PC-9 (cell line): ENCODE results near the gene JSRP1. TPM values are rescaled to one million over a fixed set of nuclear protein-coding genes. Genes with fewer than 3 reads are reported as not detected.

Experiments used
- BruUV-seq: library from RNA; stranded (reverse); fragments of 400-500 nt; replicated peaks from 2 replicates; lab custom pipeline; 2021; lab: Mats Ljungman, UMichigan
- CTCF ChIA-PET: fragments of 300-600 bp; sonication (Branson Sonifier 250); formaldehyde crosslinking; loops from one replicate; lab custom pipeline; 2022; ENCODE audit warnings: antibody characterized with exemption; lab: Charles Lee
- POLR2A ChIA-PET: fragments of 300-600 bp; sonication (Branson Sonifier 250); formaldehyde crosslinking; loops from one replicate; lab custom pipeline; 2022; ENCODE audit warnings: antibody characterized with exemption; ENCODE audit not compliant: unreplicated experiment; lab: Charles Lee
- DNase-seq, 2 experiments: peaks; one replicate each; pipeline versions ENCODE4 v3.0.0 to v3.0.0-alpha.2; 2015 to 2022; ENCODE audit warnings: mixed read lengths in 1 of 2
- H2AFZ ChIP-seq: fragments of 200-600 bp; sonication (generic); 2 replicates; pipeline ENCODE4 v1.8.1; 2017; ENCODE audit warnings: antibody characterized with exemption
- H3F3A ChIP-seq: fragments of 200-600 bp; sonication (generic); 2 replicates; pipeline ENCODE4 v1.8.1; 2017; ENCODE audit warnings: antibody characterized with exemption, mild to moderate bottlenecking, low read depth; ENCODE audit not compliant: insufficient read depth
- H3K27ac ChIP-seq: fragments of 200-600 bp; sonication (generic); 2 replicates; pipeline ENCODE4 v1.6.1; 2016; ENCODE audit warnings: mixed run types
- H3K27me3 ChIP-seq: fragments of 200-600 bp; sonication (generic); 2 replicates; pipeline ENCODE4 v1.6.1; 2016; ENCODE audit warnings: low read depth, mixed run types; ENCODE audit not compliant: insufficient read depth
- H3K36me3 ChIP-seq: fragments of 200-600 bp; sonication (generic); 2 replicates; pipeline ENCODE4 v1.6.1; 2016; ENCODE audit warnings: low read depth, mixed run types
- H3K4me1 ChIP-seq: fragments of 200-600 bp; sonication (generic); replicated peaks from 2 replicates; pipeline ENCODE4 v1.6.1; 2016; ENCODE audit warnings: mixed run types; ENCODE audit not compliant: insufficient read depth
- H3K4me2 ChIP-seq: fragments of 200-600 bp; sonication (generic); 2 replicates; pipeline ENCODE4 v1.6.1; 2017; ENCODE audit warnings: mixed run types
- H3K4me3 ChIP-seq: fragments of 200-600 bp; sonication (generic); 2 replicates; pipeline ENCODE4 v1.6.1; 2016; ENCODE audit warnings: mixed run types
- H3K79me2 ChIP-seq: fragments of 200-600 bp; sonication (generic); 2 replicates; pipeline ENCODE4 v1.6.1; 2017; ENCODE audit warnings: low read depth, mixed run types
- H3K9me2 ChIP-seq: fragments of 200-600 bp; sonication (generic); 2 replicates; pipeline ENCODE4 v1.8.1; 2017; ENCODE audit warnings: mild to moderate bottlenecking; ENCODE audit not compliant: insufficient read depth
- H3K9me3 ChIP-seq: fragments of 200-600 bp; sonication (generic); 2 replicates; pipeline ENCODE4 v1.8.1; 2016; ENCODE audit warnings: low read depth; ENCODE audit not compliant: insufficient read depth
- H4K20me1 ChIP-seq: fragments of 200-600 bp; sonication (generic); 2 replicates; pipeline ENCODE4 v1.8.1; 2017; ENCODE audit not compliant: insufficient read depth
- EZH2 ChIP-seq: fragments of 200-600 bp; sonication (generic); IDR thresholded peaks from 2 replicates; pipeline ENCODE4 v1.8.0; 2017; ENCODE audit warnings: antibody characterized with exemption, low read depth
- intact Hi-C: fragments of 100-400 bp; cut with micrococcal nuclease; formaldehyde crosslinking; loops from one replicate; pipeline ENCODE4 v1.10.0; 2022; ENCODE audit not compliant: unreplicated experiment
- total RNA-seq: library from RNA; stranded (reverse); gene quantifications from 2 replicates; pipeline ENCODE4 v1.2.3, GENCODE V29; 2021
- TF ChIP-seq, protein P1 (sequence below): fragments of 200-600 bp; sonication (generic); conservative IDR thresholded peaks from 2 replicates; pipeline ENCODE4 v1.6.1; 2017; ENCODE audit warnings: mixed run types, antibody characterized with exemption, mild to moderate bottlenecking, moderate library complexity

Gene JSRP1
- total RNA-seq, 1 experiment from 2014 or later = 1.1 TPM

DNA sequence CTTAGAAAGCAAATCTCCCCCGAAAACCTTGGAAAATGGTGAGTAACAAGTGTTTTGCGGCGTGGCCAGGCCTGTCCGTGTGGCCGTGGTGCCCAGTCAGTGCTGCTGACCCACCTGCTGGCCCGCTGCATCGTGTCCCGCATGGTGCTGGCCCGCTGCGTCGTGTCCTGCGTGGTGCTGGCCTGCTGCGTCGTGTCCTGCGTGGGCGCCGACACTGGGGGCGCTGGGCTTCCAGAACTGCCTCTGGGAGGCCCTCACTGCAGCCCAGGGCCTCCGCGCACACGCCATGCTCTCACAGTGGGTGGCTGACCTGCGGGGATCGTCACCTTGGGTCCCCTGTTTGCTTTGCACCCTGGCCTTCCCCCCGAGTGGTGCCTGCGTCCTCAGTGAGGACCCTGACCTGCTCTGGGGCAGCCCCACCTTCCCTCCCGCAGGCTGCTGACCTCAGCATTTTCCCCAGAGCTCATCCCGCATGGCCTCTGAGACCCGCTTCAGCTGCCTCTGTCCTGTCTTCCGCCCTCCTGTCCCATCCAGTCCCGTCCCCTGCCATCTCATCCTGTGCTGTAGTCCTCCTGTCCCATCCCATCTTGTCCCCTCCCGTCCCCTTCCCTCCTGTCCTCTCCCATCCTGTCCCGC, 30.7 kb downstream of the JSRP1 start:
- no peaks in the 10 kb centered on the region for H3K9me2 ChIP-seq
- no peaks in the 10 kb centered on the region for H3K9me3 ChIP-seq
- CTCF ChIA-PET = no interaction called here
- no peaks in the 10 kb centered on the region for H3K4me1 ChIP-seq
- POLR2A ChIA-PET = no interaction called here
- H3K36me3 ChIP-seq = no peaks in the 10 kb centered on the region
- TF ChIP-seq, protein P1, sequence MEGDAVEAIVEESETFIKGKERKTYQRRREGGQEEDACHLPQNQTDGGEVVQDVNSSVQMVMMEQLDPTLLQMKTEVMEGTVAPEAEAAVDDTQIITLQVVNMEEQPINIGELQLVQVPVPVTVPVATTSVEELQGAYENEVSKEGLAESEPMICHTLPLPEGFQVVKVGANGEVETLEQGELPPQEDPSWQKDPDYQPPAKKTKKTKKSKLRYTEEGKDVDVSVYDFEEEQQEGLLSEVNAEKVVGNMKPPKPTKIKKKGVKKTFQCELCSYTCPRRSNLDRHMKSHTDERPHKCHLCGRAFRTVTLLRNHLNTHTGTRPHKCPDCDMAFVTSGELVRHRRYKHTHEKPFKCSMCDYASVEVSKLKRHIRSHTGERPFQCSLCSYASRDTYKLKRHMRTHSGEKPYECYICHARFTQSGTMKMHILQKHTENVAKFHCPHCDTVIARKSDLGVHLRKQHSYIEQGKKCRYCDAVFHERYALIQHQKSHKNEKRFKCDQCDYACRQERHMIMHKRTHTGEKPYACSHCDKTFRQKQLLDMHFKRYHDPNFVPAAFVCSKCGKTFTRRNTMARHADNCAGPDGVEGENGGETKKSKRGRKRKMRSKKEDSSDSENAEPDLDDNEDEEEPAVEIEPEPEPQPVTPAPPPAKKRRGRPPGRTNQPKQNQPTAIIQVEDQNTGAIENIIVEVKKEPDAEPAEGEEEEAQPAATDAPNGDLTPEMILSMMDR = no peak
- no peak for TF ChIP-seq EZH2
- H4K20me1 ChIP-seq = no peaks in the 10 kb centered on the region
- H3K27me3 ChIP-seq = no peaks in the 10 kb centered on the region
- intact Hi-C loops = no loop called here
- no peak overlapping the region for H3K4me2 ChIP-seq
- no peak for DNase-seq
- H3K4me3 ChIP-seq = no peak overlapping the region
- BruUV-seq = no TSS peak
- no peaks in the 10 kb centered on the region for H3F3A ChIP-seq
- no peak overlapping the region for H3K27ac ChIP-seq
- no peaks in the 10 kb centered on the region for H3K79me2 ChIP-seq
- H2AFZ ChIP-seq = no peak overlapping the region

DNA sequence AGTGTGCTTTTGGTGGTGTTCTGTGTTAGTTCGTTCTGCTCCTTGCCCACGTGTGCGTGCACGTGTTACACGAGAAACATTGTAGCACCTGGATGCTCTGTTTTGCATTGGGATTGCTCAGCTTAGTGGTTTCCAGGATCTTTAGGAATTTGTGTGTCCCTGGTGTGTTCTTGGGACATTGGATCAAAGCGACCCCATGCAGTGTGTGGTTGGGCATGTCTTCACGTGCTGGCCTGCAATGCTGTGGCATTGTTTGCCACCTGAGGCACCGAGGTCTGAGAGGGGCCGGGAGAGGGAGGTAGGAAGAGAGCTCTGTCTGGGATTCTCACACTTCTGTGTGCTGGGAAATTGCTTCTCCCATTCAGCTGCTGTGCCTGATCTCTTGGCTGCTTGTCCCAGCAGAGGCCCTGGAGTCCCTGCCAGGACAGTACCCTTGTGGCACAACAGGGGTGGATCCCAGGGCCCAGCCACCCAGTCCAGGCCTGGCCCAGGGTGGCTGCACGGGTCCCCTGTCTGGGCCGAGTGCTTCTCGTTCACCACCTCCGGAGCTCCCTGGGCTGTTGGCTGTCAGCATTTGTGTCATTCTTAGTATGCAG, 31.4 kb downstream of the JSRP1 start:
- no peak overlapping the region for H3K27ac ChIP-seq
- TF ChIP-seq, protein P1 = no peak
- TF ChIP-seq EZH2 = no peak
- no peaks in the 10 kb centered on the region for H3K79me2 ChIP-seq
- H3K4me1 ChIP-seq = no peaks in the 10 kb centered on the region
- no peaks in the 10 kb centered on the region for H3K9me2 ChIP-seq
- no peak overlapping the region for H2AFZ ChIP-seq
- BruUV-seq = no TSS peak
- ChIA-PET CTCF (no interaction called here), POLR2A (interaction anchor here (0.6 kb wide), 1 partner anchor 252 kb away, joined by 3 read pairs; no protein-coding TSS in a partner anchor)
- no peak for DNase-seq
- H3F3A ChIP-seq = no peaks in the 10 kb centered on the region
- H3K36me3 ChIP-seq = no peaks in the 10 kb centered on the region
- H3K9me3 ChIP-seq = no peaks in the 10 kb centered on the region
- H3K4me3 ChIP-seq = no peak overlapping the region
- H4K20me1 ChIP-seq = no peaks in the 10 kb centered on the region
- H3K27me3 ChIP-seq = no peaks in the 10 kb centered on the region
- intact Hi-C loops = no loop called here
- no peak overlapping the region for H3K4me2 ChIP-seq

DNA sequence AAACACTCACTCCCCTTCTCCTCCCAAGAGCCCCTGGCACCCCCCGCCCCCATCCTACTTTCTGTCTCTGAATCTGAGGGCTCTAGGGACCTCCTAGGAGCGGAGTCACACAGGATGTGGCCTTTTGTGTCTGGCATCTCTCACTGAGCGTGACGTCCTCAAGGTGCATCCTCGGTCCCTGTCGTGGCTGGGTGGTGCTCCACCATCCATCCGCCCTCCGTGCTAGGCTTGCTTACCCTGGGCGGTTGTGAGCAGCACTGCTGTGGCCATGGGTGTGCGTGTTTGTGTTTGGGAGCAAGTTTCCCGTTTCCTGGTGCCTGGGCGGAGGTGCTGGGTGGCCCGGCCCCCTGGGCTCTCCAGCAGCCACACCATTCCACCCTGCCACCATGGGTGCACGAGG, 32.3 kb downstream of the JSRP1 start:
- H3K27me3 ChIP-seq = no peaks in the 10 kb centered on the region
- H3K27ac ChIP-seq = no peak overlapping the region
- H3K36me3 ChIP-seq = no peaks in the 10 kb centered on the region
- intact Hi-C loops = no loop called here
- CTCF ChIA-PET = no interaction called here
- no peaks in the 10 kb centered on the region for H3K9me2 ChIP-seq
- no TSS peak for BruUV-seq
- no peaks in the 10 kb centered on the region for H3K9me3 ChIP-seq
- no peaks in the 10 kb centered on the region for H3K4me1 ChIP-seq
- H3F3A ChIP-seq = no peaks in the 10 kb centered on the region
- no peak for DNase-seq
- H3K4me2 ChIP-seq = no peak overlapping the region
- POLR2A ChIA-PET = no interaction called here
- TF ChIP-seq, protein P1 = no peak
- TF ChIP-seq EZH2 = no peak
- no peaks in the 10 kb centered on the region for H4K20me1 ChIP-seq
- no peak overlapping the region for H2AFZ ChIP-seq
- no peaks in the 10 kb centered on the region for H3K79me2 ChIP-seq
- H3K4me3 ChIP-seq = no peak overlapping the region
